ENCODE results near the gene RGR.

The RGR gene

GRCh38 chr10:84308021-84308420 is 63.2 kb downstream of the RGR start:
- Histone ChIP-seq H2BK15ac (replicated peaks; ENCODE audit: low read depth) (no peak overlapping the region), H4K8ac (ENCODE audit: low read depth, low read length) (no peak overlapping the region), H3K36me3 (ENCODE audit: control insufficient read depth, insufficient read depth, low read length) (no peaks in the 10 kb centered on the region), H3K4ac (ENCODE audit: low read depth, low read length) (no peak overlapping the region), H3K27ac (ENCODE audit: low read depth, low read length) (no peak overlapping the region), H3K79me1 (ENCODE audit: low read length) (no peaks in the 10 kb centered on the region), H2BK120ac (ENCODE audit: low read depth, low read length) (no peak overlapping the region), H2BK5ac (ENCODE audit: low read length) (no peak overlapping the region), H3K4me1 (ENCODE audit: control insufficient read depth, low read depth, low read length) (peaks cover 3% of the 10 kb centered on the region), H2AK5ac (ENCODE audit: low read length) (no peak overlapping the region), H4K5ac (ENCODE audit: low read length) (no peak overlapping the region), H3K18ac (ENCODE audit: low read length) (no peak overlapping the region), H3K4me3 (ENCODE audit: low read length) (no peak overlapping the region), H3K27me3 (ENCODE audit: insufficient read depth, low read length, poor library complexity) (no peaks in the 10 kb centered on the region), H3K4me2 (ENCODE audit: low read length) (no peak overlapping the region), H3K9ac (ENCODE audit: low read length) (no peak overlapping the region), H3K56ac (ENCODE audit: low read length) (no peak overlapping the region), H3K23ac (ENCODE audit: low read length) (no peak overlapping the region), H3K79me2 (ENCODE audit: control insufficient read depth, insufficient read depth, low read length) (no peaks in the 10 kb centered on the region)
- DNase-seq: no peak
- no CpG with 5 or more reads among the region's 1 CpG for WGBS (ENCODE audit: extremely low coverage, insufficient coverage, low lambda C conversion rate)

- Histone ChIP-seq H3K9ac (ENCODE audit: low read length) (no peak overlapping the region), H3K18ac (ENCODE audit: low read length) (no peak overlapping the region), H3K36me3 (ENCODE audit: control insufficient read depth, insufficient read depth, low read length) (no peaks in the 10 kb centered on the region), H2AK5ac (ENCODE audit: low read length) (no peak overlapping the region), H4K8ac (ENCODE audit: low read depth, low read length) (no peak overlapping the region), H2BK5ac (ENCODE audit: low read length) (no peak overlapping the region), H2BK120ac (ENCODE audit: low read depth, low read length) (no peak overlapping the region), H3K56ac (ENCODE audit: low read length) (no peak overlapping the region), H3K4me1 (ENCODE audit: control insufficient read depth, low read depth, low read length) (peaks cover 3% of the 10 kb centered on the region), H4K5ac (ENCODE audit: low read length) (no peak overlapping the region), H3K23ac (ENCODE audit: low read length) (no peak overlapping the region), H3K27me3 (ENCODE audit: insufficient read depth, low read length, poor library complexity) (no peaks in the 10 kb centered on the region), H3K79me1 (ENCODE audit: low read length) (no peaks in the 10 kb centered on the region), H3K4ac (ENCODE audit: low read depth, low read length) (no peak overlapping the region), H3K4me2 (ENCODE audit: low read length) (no peak overlapping the region), H3K4me3 (ENCODE audit: low read length) (no peak overlapping the region), H3K79me2 (ENCODE audit: control insufficient read depth, insufficient read depth, low read length) (no peaks in the 10 kb centered on the region), H2BK15ac (replicated peaks; ENCODE audit: low read depth) (no peak overlapping the region), H3K27ac (ENCODE audit: low read depth, low read length) (no peak overlapping the region)
- DNase-seq: no peak
- WGBS (ENCODE audit: extremely low coverage, insufficient coverage, low lambda C conversion rate): no CpG with 5 or more reads among the region's 6 CpGs
These were observed 63.8 kb downstream of the RGR start for GRCh38 chr10:84308481-84309304.

All from mesendoderm (in vitro differentiated cells).